ENCODE data around the gene FAT3. TPM values are rescaled to one million over a fixed set of nuclear protein-coding genes. Genes with fewer than 3 reads are reported as not detected.

FAT3 gene
- total and polyA plus RNA-seq, 2 donors (not counting 3 experiments of a cell fraction or from before 2014, with no cell fraction given) = 0.08 to 1.4 TPM

DNA sequence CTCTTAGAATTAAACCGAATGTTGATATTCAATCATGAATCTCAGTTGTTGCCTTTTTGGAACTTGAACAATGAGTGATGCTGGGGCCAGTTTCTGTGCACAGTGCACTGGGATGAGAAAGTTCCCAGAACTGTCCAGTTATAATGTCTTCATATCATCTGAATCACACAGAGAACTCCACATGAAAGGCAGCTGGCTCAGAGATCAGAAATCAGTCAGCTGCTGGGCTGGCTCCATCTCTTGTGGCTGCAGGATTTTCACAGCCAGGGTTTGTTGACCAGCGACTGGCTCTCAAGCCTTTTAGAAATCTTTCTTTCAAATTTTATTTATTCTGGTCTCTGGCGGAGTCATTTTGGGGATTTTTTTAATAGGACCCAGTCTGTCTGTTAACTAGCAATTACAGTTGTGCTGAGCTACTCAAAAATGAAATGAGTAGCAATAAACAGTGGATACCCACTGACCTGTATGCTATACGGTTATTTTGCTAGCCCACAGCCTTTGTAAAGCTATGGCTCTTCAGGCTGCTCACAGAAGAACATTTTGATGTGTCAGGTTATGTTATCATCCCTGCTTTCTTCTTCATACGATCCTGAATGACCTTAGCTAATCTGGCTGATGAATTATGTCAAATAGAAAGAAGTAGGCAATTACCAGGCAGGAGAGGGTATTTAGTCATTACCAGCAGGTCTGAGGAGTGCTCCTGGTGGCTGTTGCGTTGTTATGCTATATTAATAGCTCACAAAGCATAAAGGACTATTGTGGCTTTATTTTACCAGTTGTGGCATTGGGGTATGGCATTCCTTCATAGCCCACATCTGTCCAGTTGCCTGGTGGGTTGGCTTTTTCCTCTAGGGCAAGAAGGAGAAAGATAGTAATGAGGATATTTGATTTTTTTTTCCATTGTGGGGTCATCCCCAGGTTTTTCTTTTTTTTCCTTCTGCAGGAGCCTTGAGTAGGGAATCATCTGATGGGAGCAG is 3.6 kb downstream of the FAT3 start:
- Histone ChIP-seq H3K36me3 (ENCODE audit: control insufficient read depth in 2 of 2, extremely low read depth in 1 of 2, insufficient read depth in 2 of 2, low read length in 2 of 2) (no peaks in the 10 kb centered on the region), H3K9ac (replicated peaks; ENCODE audit: extremely low read depth, insufficient read depth, low read length) (no peak overlapping the region), H3K79me2 (ENCODE audit: control insufficient read depth, insufficient read depth, low read length) (no peaks in the 10 kb centered on the region), H2AFZ (ENCODE audit: low read depth, low read length) (no peak overlapping the region), H3K9me3 (replicated peaks; ENCODE audit: control insufficient read depth, insufficient read depth, low read length) (no peaks in the 10 kb centered on the region), H3K9me1 (replicated peaks; ENCODE audit: control insufficient read depth, extremely low read depth, insufficient read depth, low read length) (no peaks in the 10 kb centered on the region), H3K4me2 (ENCODE audit: insufficient read depth, low read length) (no peak overlapping the region), H3K27me3 (ENCODE audit: control insufficient read depth in 2 of 2, insufficient read depth in 2 of 2, low read length in 2 of 2) (peaks cover 30 to 49% of the 10 kb centered on the region in 2 experiments), H4K20me1 (replicated peaks; ENCODE audit: control insufficient read depth, extremely low read depth, insufficient read depth, low read length) (no peaks in the 10 kb centered on the region), H3K27ac (ENCODE audit: insufficient read depth, low read depth, low read length) (no peak overlapping the region), H3K4me1 (ENCODE audit: control insufficient read depth, extremely low read depth, insufficient read depth, low read length) (no peaks in the 10 kb centered on the region), H3K4me3 (replicated peaks in 1 of 3; ENCODE audit: insufficient read depth in 1 of 3, low read depth in 1 of 3, low read length in 3 of 3) (no peak overlapping the region)
- ChIA-PET CTCF (no interaction called here), POLR2A (no interaction called here)
- DNase-seq (ENCODE audit: low read depth, low spot score) (no peak), FAIRE-seq (no peak)
- intact Hi-C loops (cut with micrococcal nuclease) (loop anchor here (10.0 kb wide), 1 partner anchor 157 kb away; no protein-coding TSS in a partner anchor), dilution Hi-C loops (cut with MboI; ENCODE audit: extremely low pct_ligation_motif_present, low sequenced_read_pairs) (no loop called here)
- TF ChIP-seq MYC (IDR thresholded peaks at IDR 0.05; ENCODE audit: low read depth, low read length) (no peak), JUN (IDR thresholded peaks at IDR 0.05; ENCODE audit: borderline replicate concordance, insufficient read depth, insufficient read length, low read depth) (no peak), POLR2AphosphoS5 (IDR thresholded peaks at IDR 0.05; ENCODE audit: insufficient read depth, low read depth, low read length) (no peak), GATA2 (IDR thresholded peaks at IDR 0.05; ENCODE audit: insufficient read depth, insufficient read length, low read depth, low read length) (no peak), EZH2 (IDR thresholded peaks at IDR 0.05; ENCODE audit: borderline replicate concordance, low read depth, low read length, severe bottlenecking) (no peak), POLR2A (IDR thresholded peaks at IDR 0.05; ENCODE audit: low read depth, low read length) (no peak), FOS (IDR thresholded peaks at IDR 0.05; ENCODE audit: borderline replicate concordance, insufficient read depth, low read length) (no peak)
- TF ChIP-seq, protein P1, sequence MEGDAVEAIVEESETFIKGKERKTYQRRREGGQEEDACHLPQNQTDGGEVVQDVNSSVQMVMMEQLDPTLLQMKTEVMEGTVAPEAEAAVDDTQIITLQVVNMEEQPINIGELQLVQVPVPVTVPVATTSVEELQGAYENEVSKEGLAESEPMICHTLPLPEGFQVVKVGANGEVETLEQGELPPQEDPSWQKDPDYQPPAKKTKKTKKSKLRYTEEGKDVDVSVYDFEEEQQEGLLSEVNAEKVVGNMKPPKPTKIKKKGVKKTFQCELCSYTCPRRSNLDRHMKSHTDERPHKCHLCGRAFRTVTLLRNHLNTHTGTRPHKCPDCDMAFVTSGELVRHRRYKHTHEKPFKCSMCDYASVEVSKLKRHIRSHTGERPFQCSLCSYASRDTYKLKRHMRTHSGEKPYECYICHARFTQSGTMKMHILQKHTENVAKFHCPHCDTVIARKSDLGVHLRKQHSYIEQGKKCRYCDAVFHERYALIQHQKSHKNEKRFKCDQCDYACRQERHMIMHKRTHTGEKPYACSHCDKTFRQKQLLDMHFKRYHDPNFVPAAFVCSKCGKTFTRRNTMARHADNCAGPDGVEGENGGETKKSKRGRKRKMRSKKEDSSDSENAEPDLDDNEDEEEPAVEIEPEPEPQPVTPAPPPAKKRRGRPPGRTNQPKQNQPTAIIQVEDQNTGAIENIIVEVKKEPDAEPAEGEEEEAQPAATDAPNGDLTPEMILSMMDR (IDR thresholded peaks at IDR 0.05; ENCODE audit: extremely low read depth in 1 of 2, insufficient read depth in 1 of 2, low read depth in 1 of 2, low read length in 2 of 2) = no peak
- TF ChIP-seq, protein P2, sequence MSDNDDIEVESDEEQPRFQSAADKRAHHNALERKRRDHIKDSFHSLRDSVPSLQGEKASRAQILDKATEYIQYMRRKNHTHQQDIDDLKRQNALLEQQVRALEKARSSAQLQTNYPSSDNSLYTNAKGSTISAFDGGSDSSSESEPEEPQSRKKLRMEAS (IDR thresholded peaks at IDR 0.05; ENCODE audit: insufficient read depth, insufficient read length) = no peak
- BruUV-seq (replicated peaks) = no TSS peak

All from endothelial cell of umbilical vein (primary cell).